Measurements from ENCODE around the gene ATP6V0A1.
"Not testable (repeated sequence)": the region's sequence is repeated elsewhere in the genome, so short reads cannot be mapped to it uniquely, and the experiment has no call there.

Gene ATP6V0A1

DNA sequence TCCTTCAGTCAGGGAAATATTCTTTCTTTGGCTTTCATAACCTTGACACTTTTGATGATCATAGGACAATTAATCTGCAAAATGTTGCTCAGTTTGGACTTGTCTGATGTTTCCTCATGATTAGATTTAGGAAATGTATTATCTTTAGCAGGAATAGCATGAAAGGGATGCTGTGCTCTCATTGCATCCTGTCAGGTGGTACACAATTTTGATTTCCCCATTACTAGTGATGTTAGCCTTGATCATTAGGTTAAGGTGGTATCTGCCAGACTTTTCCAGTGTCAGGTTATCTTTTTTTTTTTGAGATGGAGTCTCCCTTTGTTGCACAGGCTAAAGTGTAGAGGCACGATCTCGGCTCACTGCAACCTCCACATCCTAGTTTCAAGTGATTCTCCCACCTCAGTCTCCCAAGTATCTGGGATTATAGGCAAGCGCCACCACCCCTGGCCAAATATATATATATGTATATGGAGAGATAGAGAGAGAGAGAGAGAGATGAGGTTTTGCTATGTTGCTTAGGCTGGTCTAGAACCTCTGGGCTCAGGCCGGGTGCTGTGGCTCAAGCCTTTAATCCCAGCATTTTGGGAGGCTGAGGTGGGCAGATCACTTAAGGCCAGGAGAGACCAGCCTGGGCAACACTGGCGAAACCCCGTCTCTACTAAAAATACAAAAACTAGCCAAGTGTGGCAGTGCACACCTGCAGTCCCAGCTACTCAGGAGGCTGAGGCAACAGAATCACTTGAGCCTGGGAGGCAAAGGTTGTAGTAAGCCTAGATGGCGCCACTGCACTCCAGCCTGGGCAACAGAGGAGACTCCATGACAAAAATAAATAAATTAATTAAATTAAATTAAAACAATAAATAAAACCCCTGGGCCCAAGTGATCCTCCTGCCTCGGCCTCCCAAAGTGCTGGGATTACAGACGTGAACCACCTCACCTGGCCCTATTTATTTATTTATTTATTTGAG is 19.8 kb upstream of the ATP6V0A1 start:
- DNase-seq: no peak

DNA sequence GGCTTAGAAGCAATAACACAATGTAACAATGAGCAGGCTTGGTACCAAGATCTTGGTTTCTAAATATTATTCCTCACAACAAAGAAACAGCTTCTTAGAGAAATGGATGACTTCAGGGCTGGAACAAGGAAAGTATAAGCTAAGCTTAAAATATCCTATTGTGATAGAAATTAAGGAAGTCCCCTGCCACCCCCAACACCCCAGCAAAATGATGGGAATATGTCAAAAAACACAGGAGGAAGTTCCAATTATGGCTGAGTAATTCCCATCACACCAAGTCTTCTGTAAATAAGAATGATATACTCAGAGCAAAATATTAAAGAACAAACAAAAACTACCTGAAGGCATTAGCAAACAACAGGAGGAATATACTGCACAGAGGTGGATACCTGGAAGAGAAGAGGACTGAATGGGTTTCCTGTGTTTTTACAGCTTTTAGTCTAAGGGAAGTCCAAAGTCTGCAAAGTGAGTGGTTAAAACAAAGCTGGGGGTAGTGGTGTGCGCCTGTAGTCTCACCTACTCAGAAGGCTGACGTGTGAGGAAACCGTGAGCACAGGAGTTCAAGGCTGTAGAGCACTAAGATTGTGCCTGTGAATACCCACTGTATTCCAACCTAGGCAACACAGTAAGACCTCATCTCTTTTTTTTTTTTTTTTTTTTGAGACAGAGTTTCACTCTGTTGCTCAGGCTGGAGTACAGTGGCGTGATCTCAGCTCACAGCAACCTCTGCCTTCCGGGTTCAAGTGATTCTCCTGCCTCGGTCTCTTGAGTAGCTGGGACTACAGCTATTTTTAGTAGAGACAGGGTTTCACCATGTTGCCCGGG is 17.1 kb upstream of the ATP6V0A1 start:
- DNase-seq: no peak

DNA sequence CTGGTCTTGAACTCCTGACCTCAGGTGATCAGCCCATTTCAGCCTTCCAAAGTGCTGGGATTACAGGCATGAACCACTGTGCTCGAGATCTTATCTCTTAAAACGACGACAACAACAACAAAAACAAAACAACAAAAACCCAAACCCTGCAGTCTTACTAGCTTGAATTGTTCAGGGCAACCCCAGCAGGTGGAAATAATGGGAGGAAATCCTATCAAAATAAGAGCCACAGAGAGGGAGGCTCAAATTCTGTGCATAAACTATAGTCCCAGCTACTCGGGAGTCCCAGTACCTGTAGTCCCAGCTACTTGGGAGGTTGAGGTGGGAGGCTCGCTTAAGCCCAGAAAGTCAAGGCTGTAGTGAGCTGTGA is 16.5 kb upstream of the ATP6V0A1 start:
- no peak for DNase-seq

DNA sequence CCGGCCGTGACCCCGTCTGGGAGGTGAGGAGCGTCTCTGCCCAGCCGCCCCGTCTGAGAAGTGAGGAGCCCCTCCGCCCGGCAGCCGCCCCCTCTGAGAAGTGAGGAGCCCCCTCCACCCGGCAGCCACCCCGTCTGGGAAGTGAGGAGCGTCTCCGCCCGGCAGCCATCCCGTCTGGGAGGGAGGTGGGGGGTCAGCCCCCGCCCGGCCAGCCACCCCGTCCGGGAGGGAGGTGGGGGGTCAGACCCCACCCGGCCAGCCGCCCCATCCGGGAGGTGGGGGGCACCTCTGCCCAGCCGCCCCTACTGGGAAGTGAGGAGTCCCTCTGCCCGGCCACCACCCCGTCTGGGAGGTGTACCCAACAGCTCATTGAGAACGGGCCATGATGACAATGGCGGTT is 9.5 kb upstream of the ATP6V0A1 start:
- not testable (repeated sequence) for DNase-seq

DNA sequence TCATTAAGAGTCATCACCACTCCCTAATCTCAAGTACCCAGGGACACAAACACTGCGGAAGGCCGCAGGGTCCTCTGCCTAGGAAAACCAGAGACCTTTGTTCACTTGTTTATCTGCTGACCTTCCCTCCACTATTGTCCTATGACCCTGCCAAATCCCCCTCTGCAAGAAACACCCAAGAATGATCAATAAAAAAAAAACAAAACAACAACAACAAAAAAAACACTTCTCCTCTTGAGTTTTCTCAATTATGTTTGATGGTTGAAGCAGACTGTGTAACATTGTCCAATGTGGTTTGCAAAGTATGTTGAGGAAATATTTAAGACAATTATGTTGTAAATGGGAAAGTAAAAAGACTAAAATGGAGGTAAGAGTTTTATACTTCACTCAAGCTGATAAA is 8.8 kb upstream of the ATP6V0A1 start:
- not testable (repeated sequence) for DNase-seq

DNA sequence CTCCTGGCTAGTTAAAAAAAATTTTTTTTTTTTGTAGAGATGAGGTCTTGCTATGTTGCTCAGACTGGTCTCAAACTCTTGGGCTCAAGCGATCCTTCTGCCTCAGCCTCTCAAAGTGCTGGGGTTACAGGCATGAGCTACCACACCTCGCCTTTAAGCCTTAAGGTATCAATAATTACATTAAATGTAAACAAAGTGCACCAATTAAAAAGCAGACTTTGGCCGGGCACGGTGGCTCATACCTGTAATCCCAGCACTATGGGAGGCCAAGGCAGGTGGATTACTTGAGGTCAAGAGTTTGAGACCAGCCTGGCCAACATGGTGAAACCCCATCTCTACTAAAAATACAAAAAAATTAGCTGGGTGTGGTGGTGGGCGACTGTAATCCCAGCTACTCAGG is 7.4 kb upstream of the ATP6V0A1 start:
- DNase-seq: not testable (repeated sequence)

DNA sequence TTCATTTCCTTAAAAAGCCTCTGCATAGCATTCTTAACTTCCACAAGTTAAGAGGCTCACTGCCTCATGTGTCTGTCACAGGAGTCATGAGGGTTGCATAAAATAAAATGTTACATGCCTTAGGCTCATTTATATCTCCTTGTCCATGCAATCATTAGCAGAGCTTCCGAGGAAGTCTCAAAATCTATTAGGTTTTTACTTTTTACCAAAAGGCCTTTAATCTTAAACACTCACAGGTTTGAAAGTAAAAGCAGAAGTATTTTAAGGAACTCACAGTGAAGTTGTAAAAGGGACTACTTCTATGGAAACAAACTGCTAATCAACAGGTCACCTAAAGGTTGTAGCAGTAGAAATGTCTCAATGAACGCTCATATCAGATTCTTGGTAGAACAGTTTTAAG is 5.2 kb upstream of the ATP6V0A1 start:
- no peak for DNase-seq

DNA sequence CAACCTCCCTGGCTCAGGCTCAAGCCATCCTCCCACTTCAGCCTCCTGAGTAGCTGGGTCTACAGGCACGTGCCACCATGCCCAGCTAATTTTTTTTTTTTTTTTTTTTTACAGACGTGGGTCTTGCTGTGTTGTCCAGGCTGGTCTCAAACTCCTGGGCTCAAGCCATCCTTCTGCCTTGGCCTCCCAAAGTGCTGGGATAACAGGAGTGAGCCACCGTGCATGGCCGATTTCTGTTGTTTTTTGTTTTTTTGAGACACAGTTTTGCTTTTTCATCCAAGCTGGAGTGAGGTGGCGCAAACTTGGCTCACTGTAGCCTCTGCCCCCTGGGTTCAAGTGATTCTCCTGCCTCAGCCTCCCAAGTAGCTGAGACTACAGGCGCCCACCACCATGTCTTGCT is 3.7 kb upstream of the ATP6V0A1 start:
- not testable (repeated sequence) for DNase-seq

DNA sequence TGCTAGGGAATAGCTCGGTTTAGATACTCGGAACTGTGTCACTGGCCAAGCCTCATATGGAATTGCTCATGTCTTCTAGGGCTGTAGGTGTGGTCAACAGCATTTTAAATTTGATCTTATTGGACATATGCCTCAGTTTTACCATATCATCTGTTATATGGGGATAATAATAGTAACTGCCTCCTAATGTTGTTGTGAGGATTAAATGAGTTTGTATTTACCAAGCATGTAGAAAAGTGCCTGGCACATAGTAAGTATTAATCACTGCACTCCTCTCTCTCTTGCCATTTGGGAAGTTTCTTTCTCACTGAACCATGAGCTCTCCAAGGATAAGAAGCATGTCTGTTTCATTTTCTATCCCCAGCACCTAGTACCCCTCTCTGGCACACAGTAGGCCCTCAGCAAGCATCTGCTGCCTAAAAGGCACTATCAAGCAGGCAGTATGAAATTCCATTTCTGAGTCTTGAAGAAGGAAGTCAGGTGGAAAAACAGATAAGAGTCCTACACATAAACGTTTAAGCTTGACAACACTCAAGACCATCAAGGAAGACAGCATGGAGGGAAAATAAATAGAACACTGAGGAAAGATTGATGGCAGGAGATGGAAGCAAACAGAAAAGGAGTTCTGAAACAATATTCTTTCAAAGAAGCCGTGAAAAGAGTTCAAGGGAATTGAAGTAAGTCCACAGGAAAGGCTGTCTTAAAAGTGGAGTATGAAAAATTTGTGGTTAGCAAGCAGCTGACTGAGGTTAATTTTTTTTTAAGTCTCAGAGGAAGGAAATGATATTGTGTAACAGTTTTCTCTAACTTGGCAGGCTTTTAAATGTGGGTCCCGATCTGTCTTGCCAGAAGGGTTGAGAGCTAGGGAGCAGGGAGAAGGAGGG is 2.2 kb upstream of the ATP6V0A1 start:
- DNase-seq: no peak

DNA sequence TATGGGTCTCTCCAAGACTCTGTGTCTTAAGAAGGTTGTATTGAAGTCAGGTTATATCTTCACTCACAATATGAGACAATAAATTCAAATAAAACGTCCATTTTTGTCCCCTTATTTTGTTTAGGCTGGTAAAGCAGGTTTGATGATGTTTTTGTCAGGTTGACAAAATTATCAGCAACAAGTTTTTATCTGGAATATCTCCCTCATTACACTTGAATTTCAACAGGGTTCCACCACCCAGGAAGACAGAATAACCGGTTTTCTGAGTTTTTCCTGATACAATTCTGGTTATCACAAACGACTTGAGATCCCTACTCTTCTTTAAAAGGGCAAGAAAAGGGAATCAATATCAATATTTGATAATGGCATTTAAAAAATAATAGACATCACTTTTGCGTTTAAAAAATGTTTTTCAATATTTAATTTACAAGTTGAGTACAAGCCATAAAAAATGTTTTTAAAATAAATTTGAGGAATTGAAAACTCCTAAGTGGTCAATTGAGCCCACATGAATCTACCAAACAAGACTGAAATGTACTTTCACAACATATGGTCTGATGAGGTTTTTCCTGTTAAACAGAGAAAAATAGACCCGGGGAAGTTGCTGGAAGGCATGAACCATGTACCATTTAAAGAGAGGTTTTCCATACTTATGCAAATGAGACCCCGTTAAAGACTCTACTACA is 1.4 kb upstream of the ATP6V0A1 start:
- DNase-seq: no peak

DNA sequence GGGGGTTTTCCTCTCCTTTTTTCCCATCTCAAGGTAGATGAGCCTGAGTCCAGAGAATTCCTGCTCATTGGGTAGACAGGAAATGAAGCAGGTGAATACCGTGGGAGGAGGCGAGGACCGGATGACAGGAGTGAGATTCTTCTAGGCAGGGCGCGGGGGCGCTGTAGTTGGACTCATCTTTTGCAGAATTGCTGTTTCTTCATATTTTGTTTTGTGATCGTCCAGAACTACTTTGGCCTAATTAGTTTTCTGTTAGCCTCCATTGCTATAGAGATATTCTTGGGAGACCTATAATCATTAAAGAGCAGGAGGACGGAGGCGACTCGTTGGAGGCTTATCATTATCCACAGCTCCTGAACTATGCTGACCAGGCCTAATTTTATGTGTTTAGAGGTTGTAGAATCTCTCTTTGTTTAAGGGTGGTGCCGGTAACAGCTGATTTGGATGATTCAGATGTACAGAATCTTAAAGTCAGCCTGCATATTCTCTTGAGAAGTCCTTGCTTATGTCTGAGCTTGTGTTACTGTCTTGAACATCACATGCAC is 650 bp downstream of the ATP6V0A1 start:
- DNase-seq: no peak

DNA sequence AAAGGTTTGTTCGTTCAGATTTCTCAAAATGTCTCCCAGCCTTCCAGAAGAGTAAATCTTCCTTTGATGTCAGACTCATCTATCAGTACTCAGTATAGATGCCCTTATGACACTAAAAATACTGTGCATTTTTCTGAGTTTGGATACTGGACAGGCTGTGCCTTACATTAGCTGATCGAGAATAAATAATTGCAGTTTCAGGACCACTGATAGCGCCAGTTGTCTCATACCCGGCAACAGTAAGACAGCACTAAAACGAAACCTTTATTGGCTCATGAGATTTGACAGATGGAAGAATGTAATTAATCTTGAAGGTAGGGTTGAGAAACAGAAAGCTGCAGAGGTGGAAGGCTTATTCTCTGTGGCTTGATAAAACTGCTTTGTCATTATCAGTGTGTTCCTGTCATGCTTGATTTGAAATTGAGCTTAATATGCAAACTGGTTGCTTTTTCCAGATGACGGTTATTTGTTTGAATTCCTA is 1.2 kb downstream of the ATP6V0A1 start:
- DNase-seq: no peak

DNA sequence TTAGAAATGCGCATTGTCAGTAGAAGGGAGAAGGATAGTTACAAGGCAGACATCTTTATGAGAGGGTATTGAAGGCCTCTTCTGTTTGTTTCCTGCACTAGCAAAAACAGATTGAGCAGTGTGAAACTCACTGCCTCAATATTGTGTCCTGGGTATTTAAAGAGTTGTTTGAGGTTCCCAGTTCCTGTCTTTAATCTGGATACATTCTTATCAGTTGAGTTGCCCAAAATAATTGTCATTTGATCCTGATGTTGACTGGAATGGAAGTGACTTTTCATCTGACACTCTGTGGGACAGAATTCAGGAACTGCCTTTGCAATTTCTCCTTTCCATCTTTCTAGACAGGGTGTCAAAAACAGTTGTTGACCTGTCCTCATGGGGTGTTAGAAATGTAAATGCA is 1.7 kb downstream of the ATP6V0A1 start:
- no peak for DNase-seq

DNA sequence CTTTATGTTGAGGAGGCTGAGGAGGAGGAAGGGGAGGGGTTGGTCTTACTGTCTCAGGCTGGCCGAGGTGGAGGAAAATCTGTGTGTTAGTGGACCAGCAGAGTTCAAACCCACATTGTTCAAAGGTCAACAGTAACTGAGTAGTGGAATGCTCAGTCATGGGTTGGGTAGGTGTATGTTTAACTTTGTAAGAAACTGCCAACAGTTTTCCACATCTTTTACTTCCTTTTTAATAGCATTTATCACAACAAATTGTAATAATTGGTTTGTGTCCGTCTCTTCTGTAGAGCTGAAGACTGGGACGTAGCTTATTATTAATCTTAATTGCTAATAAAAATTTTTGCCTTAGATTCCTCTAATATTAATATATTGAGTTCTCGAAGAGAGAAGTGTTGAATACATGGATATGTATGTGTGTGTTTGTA is 5.3 kb downstream of the ATP6V0A1 start:
- DNase-seq: no peak

DNA sequence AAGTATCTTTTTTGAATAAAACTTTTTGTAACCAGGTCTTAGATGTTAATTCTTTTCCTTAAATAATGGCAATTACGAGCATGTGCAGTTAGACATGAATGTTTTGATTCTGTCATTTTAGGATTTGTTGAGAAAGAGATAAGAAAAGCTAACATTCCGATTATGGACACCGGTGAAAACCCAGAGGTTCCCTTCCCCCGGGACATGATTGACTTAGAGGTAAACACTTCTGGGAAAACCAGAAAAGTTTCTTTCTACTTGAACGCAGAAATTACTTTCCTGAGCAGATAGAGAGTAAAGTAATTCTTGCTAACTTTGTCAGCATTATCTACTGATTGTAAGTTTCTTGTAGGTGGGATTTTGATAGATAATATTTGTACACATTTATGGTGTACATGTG is 9.2 kb downstream of the ATP6V0A1 start:
- no peak for DNase-seq

DNA sequence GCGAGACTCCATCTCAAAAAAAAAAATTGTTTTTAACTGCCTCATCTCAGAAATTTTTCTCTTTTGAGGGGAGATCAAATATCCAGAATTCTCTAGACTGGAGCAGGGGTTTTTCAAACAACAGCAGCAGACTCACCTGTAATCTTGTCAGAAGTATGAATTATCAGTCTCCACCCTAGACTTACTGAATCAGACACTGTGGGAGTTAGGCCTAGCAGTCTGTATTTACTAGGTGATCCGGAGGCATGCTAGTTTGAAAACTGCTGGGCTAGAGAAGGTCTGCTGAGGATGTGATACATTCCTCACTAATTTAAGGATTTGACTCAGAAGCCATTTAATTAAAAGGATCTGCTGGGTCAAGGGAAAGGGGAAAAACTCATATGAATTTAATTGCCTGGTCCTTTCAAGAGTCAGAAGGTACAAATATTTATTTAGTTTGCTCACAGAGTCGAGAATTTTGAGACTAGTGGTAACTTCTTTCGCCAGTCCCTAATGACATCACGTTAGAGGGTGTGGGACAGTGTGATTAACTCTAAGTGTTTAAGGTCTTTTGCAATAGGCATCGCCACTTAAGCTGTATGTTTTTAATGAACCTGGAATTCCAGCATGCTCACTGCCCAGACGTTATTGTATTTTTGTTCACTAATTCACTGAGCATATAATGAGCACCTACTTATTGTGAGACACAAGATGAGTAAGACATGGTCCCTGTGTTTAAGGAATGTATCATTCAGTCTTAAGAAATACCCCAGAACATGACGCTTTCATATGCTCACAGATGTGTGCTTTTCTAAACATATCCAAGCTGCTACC is 14.2 kb downstream of the ATP6V0A1 start:
- no peak for DNase-seq

DNA sequence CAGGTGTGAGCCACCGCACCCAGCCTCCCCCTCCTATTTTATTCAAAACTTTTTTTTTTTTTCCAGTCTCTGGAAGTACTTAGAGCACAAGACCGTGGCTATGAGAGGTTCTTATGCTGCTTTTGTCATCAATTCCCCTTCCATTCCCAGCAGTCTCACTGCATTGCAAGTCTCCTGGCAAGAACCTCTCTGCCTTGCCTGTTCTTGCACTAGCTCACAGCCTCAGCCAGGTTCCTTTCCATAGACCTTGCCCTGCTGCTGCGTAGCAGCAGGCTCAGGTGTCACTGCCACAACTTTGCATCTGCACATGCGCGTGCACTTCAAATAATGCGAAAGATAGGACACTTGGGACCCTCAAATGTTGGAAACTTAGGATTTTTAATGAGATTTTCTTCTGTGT is 15.6 kb downstream of the ATP6V0A1 start:
- DNase-seq: no peak

DNA sequence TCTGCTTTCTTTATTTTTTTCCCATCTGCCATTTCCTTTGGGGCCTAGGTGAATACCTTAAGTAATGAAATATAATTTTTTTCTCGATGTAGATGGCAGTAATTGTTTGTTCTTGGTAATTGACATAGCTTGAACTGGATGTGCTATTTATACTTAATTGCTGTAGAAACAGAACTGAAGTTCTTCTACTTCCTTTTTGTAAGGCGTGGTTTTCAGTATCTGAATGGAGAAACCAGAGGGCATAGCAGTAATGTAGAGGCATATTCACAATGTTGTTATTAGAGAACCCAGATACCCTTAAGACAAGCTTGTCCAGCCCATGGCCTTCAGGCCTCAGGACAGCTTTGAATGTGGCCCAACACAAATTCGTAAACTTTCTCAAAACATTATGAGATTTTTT is 16.4 kb downstream of the ATP6V0A1 start:
- DNase-seq: no peak

DNA sequence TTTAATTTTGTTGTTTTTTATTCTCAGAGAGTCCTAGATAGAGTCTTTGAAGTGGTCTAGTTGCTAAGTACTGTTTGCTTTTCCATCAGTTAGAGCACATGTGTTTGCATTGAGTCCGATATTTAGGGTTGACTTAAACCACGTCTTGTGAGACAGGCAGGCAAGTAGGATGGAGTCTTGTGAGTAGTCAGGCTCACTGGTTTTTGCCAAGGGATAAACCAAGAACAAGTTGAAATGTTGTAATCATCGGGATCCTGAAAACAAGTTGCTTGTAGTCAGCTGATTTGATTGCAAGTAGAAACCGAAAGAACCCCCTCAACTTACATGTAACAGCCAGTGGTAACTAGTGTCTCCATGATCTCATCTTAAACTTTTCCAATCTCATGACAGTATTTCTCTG is 17.2 kb downstream of the ATP6V0A1 start:
- no peak for DNase-seq

DNA sequence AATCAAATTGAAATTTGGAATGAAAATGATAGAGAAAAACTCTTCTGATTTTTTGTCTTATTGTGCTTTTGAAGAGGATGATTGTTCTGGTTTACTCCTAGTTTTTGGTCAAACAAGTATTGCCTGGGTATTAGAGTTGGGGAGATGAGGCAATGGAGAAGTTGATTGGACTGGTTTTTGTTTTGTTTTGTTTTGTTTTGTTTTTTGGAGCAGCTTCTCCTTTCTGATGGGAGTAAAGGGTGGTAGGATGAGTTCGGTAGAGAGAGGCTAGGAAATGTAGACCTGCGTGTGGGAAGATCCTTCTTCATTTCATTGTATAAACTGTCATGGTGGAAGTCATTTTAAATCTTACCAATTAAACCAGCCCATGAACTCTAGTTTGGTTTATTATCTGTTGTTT is 17.7 kb downstream of the ATP6V0A1 start:
- no peak for DNase-seq

DNA sequence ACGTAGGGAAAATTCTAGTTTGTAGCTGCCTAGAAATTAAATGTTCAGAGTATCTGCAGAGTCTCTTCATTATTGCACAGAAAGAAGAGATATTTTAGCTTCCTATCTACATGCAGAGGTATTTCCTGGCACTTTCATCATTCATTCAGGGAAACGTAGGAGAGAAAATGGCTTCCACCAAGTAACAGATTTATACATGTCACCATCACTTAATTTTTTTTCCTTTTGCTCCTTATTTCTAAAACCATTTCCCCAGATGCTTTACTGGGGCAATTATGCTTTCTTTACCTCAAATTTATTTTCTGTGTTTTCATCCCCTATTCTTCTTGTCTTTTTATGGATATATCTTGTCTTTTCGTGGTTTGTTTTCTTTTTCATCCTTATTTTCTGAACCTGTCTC is 18.5 kb downstream of the ATP6V0A1 start:
- DNase-seq: no peak
